ENCODE results near the gene ICAM3. TPM values are rescaled to one million over a fixed set of nuclear protein-coding genes. Genes with fewer than 3 reads are reported as not detected.
"Not testable (repeated sequence)": the region's sequence is repeated elsewhere in the genome, so short reads cannot be mapped to it uniquely, and the experiment has no call there.

ICAM3 gene, protein sequence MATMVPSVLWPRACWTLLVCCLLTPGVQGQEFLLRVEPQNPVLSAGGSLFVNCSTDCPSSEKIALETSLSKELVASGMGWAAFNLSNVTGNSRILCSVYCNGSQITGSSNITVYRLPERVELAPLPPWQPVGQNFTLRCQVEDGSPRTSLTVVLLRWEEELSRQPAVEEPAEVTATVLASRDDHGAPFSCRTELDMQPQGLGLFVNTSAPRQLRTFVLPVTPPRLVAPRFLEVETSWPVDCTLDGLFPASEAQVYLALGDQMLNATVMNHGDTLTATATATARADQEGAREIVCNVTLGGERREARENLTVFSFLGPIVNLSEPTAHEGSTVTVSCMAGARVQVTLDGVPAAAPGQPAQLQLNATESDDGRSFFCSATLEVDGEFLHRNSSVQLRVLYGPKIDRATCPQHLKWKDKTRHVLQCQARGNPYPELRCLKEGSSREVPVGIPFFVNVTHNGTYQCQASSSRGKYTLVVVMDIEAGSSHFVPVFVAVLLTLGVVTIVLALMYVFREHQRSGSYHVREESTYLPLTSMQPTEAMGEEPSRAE
- total RNA-seq (100 to 1,000 TPM; 167 to 233 (median 183) TPM), total RNA-seq (50.9 to 207 (median 151) reads per million in 29 experiments)
- 258 TPM for total RNA-seq (2013)

DNA sequence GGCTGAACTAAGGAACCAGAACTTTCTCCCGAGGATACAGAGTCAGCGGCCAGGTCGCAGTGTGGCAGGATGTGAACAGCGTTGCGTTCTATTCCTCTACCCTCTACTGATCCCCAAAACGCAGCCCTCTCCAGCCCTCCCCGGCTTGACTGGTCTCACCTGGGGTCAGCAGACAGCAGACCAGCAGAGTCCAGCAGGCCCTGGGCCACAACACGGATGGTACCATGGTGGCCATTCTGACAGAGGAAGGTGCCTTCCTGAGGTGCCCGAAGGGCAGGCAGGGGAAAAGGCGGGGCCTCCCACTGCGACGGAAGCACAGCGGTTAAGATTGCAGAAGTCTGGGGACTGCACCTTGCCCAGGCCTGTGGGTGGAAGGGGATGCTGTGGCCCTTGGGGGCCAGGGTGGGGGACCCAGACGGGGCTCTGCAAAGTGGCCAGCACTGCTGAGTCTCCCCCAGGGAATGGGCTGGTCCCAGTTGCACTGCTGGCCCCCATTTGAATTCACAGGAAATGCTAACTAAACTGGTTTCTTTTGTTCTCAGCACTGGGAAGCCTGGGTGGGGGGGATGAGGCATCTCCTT, at the start of gene ICAM3:
Gene ICAM3, minus strand, starts transcription at position 245 of the 581 bp plus-strand sequence. Its CDS starts 10 bp downstream, at position 235.
- peak within 1 kb of the TSS; percentile 97 to 98 for H3K27ac Mint-ChIP-seq
- CTCF ChIA-PET: no interaction called here
- ATAC-seq (replicated peaks in 1 of 4) (peak; percentile 93 to 96 (median 95)), DNase-seq (peak in 34 of 35 experiments; percentile 32 to 74 (median 48))
- H3K9me3 ChIP-seq: no peaks in the 10 kb centered on the region
- peaks cover 29 to 35% (median 33%) of the 10 kb centered on the region in 3 donors for H3K4me1 Mint-ChIP-seq
- H3K36me3 Mint-ChIP-seq: no peaks in the 10 kb centered on the region
- 2% methylated on average over 13 of the region's 14 CpGs for WGBS (ENCODE audit: insufficient coverage)
- H3K27ac ChIP-seq (ENCODE audit: low read length): peak within 1 kb of the TSS; percentile 76
- no peaks in the 10 kb centered on the region for H3K27me3 ChIP-seq (replicated peaks in 1 of 2; ENCODE audit: control insufficient read depth in 2 of 2, extremely low read depth in 1 of 2, insufficient read depth in 2 of 2, low read length in 1 of 2)
- peak within 1 kb of the TSS; percentile 85 to 95 (median 95) for H3K4me3 Mint-ChIP-seq
- POLR2A ChIA-PET: no interaction called here
- no peaks in the 10 kb centered on the region for H3K9me3 Mint-ChIP-seq
- H3K4me3 ChIP-seq (ENCODE audit: control insufficient read depth in 1 of 2, extremely low read depth in 1 of 2, low read length in 1 of 2): peak within 1 kb of the TSS; percentile 84 to 93
- H3K27me3 Mint-ChIP-seq: no peaks in the 10 kb centered on the region
- H3K36me3 ChIP-seq (ENCODE audit: control insufficient read depth in 2 of 2, extremely low read depth in 1 of 2, insufficient read depth in 1 of 2, low read length in 1 of 2): peaks cover 19 to 21% of the 10 kb centered on the region in 2 donors
- H3K4me1 ChIP-seq (ENCODE audit: control insufficient read depth in 1 of 2, extremely low read depth in 1 of 2, insufficient read depth in 2 of 2, low read length in 2 of 2): peaks cover 7 to 57% of the 10 kb centered on the region in 2 experiments

DNA sequence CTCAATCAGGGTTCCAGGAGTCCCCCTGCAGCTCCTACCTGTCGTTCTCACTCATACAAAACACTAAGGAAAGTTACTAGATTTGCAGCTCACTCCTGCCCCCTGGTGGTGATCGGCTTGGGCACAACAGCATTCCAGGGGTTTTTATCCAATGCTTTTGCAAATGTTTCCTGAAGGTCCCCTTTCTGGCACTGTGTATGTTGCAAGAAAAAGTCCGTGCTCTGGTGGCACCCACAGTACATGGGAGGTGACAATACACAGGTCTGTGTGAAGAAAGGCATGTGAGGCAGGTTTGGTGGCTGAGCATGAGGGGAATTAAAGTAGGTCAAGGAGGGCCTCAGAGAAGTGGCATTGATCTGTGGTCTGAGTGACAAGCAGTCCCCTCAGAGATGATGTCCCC, 49.5 kb upstream of the ICAM3 start:
- no peak overlapping the region for H3K4me3 Mint-ChIP-seq

DNA sequence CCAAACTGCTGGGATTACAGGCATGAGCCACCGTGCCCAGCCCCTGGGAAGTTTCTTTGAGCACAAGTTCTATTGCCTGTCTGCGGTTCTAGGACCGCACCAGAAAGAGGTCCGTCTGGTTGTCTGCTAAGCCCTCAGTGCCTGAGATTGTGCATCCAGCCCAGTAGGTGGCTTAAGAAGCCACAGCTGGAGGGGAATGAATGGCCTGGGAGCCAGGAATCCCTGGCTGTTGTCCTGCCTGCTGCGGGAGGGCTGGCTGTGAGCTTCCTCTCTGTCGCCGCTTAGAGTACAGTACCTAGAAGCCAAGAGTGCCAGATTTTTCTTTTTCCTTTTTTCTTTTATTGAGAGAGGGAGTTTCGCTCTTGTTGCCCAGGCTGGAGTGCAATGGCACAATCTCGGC, 45.2 kb upstream of the ICAM3 start:
- Mint-ChIP-seq H3K36me3 (peaks cover under 1% of the 10 kb centered on the region), H3K4me1 (peaks cover 15 to 21% (median 19%) of the 10 kb centered on the region in 3 donors), H3K27ac (no peak overlapping the region), H3K4me3 (no peak overlapping the region), H3K9me3 (no peaks in the 10 kb centered on the region), H3K27me3 (no peaks in the 10 kb centered on the region)
- DNase-seq: no peak
- CTCF ChIA-PET: no interaction called here
- POLR2A ChIA-PET: no interaction called here
- H3K27me3 ChIP-seq (replicated peaks in 1 of 2; ENCODE audit: control insufficient read depth in 2 of 2, extremely low read depth in 1 of 2, insufficient read depth in 2 of 2, low read length in 1 of 2): peaks cover 0 to 3% of the 10 kb centered on the region in 2 experiments
- peaks cover 11 to 13% of the 10 kb centered on the region in 2 experiments for H3K4me1 ChIP-seq (ENCODE audit: control insufficient read depth in 1 of 2, extremely low read depth in 1 of 2, insufficient read depth in 2 of 2, low read length in 2 of 2)
- H3K27ac ChIP-seq (ENCODE audit: low read length): no peak overlapping the region
- WGBS (ENCODE audit: insufficient coverage): 94% methylated on average over 7 of the region's 9 CpGs
- H3K4me3 ChIP-seq (ENCODE audit: control insufficient read depth in 1 of 2, extremely low read depth in 1 of 2, low read length in 1 of 2): no peak overlapping the region
- H3K9me3 ChIP-seq: no peaks in the 10 kb centered on the region
- no peak for ATAC-seq (replicated peaks in 1 of 4)
- no peaks in the 10 kb centered on the region for H3K36me3 ChIP-seq (ENCODE audit: control insufficient read depth in 2 of 2, extremely low read depth in 1 of 2, insufficient read depth in 1 of 2, low read length in 1 of 2)

More for the DNA sequence above, 49.5 kb upstream of the ICAM3 start:
- Histone ChIP-seq H3K4me3 (ENCODE audit: control insufficient read depth in 1 of 2, extremely low read depth in 1 of 2, low read length in 1 of 2) (no peak overlapping the region), H3K36me3 (ENCODE audit: control insufficient read depth in 2 of 2, extremely low read depth in 1 of 2, insufficient read depth in 1 of 2, low read length in 1 of 2) (peaks cover 13 to 30% of the 10 kb centered on the region in 2 donors), H3K27me3 (replicated peaks in 1 of 2; ENCODE audit: control insufficient read depth in 2 of 2, extremely low read depth in 1 of 2, insufficient read depth in 2 of 2, low read length in 1 of 2) (peaks cover 0 to 3% of the 10 kb centered on the region in 2 experiments), H3K27ac (ENCODE audit: low read length) (no peak overlapping the region), H3K9me3 (no peaks in the 10 kb centered on the region), H3K4me1 (ENCODE audit: control insufficient read depth in 1 of 2, extremely low read depth in 1 of 2, insufficient read depth in 2 of 2, low read length in 2 of 2) (no peaks in the 10 kb centered on the region)
- ATAC-seq (replicated peaks in 1 of 4) (peak; percentile 54 to 61 (median 59)), DNase-seq (peak; percentile 37 to 90 (median 76))
- Mint-ChIP-seq H3K4me1 (peaks cover 0 to 5% (median 0%) of the 10 kb centered on the region in 3 donors), H3K36me3 (peaks cover 9% of the 10 kb centered on the region), H3K27me3 (no peaks in the 10 kb centered on the region), H3K9me3 (no peaks in the 10 kb centered on the region), H3K27ac (peak overlapping the region; percentile 49 to 55)
- ChIA-PET CTCF (interaction anchor here (0.6 to 3.6 kb wide), 16 partner anchors 8 to 458 kb away, joined by 3 to 75 read pairs (median 4); partner anchors contain the start of genes ICAM1 (in 2 of the 2) and TYK2 (in 1 of the 2)), POLR2A (no interaction called here)
- WGBS (ENCODE audit: insufficient coverage): 0% methylated on average over 1 of the region's 3 CpGs

DNA sequence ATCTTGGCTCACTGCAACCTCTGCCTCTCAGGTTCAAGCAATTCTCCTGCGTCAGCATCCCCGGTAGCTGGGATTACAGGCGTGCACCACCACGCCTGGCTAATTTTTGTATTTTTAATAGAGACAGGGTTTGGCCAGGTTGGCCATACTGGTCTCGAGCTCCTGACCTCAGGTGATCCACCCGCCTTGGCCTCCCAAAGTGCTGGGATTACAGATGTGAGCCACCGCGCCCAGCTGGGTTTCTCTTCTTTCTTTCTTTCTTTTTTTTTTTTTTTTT, 43.7 kb upstream of the ICAM3 start:
- H3K27me3 ChIP-seq (replicated peaks in 1 of 2; ENCODE audit: control insufficient read depth in 2 of 2, extremely low read depth in 1 of 2, insufficient read depth in 2 of 2, low read length in 1 of 2); H3K27ac Mint-ChIP-seq: not testable (repeated sequence)

DNA sequence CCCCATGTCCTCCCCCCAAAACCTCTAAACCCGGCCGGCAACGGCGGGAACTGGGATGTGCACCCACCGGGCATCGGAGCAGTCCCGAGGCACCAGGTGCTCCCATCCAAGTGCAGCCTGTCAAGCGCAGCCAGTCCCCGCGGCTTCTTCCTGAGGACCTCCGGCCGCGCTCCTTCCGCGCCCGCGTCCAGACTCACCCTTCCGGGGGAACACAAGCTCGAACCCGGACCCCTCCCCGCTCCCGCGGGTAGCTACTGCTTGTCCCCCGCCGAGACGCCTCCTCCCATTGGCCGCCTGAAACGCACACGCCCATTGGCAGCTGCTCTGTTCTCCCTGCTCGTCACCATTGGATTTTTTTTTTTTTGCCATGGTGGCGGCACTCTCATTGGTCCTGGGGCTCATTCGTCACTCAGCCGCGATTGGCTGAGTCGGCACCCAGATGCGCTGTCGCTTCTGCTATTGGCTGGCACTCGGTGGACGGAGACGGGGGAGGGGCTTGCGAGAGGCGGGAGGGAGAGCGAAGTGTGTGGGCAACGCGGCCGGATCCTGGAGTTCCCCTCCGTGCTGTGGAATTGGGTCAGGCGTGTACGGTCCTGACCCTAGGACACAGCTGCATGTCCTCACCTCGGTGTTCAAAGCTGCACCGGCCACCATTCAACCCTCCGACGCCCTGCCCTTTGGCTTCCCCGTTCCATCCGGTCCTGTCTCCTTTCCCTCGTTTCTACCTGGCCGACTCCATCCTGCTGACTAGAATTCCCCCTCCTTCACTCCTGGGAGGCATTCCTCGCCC, 41.1 kb upstream of the ICAM3 start, which contains the start of gene TYK2:
Gene TYK2, minus strand, starts transcription at position 260 of the 790 bp plus-strand sequence. CDS start 2,166 bp downstream, outside the sequence.
- Histone ChIP-seq H3K27ac (ENCODE audit: low read length) (peak within 1 kb of the TSS; percentile 88), H3K27me3 (replicated peaks in 1 of 2; ENCODE audit: control insufficient read depth in 2 of 2, extremely low read depth in 1 of 2, insufficient read depth in 2 of 2, low read length in 1 of 2) (peaks cover 0 to 3% of the 10 kb centered on the region in 2 experiments), H3K36me3 (ENCODE audit: control insufficient read depth in 2 of 2, extremely low read depth in 1 of 2, insufficient read depth in 1 of 2, low read length in 1 of 2) (peaks cover 0 to 12% of the 10 kb centered on the region in 2 donors), H3K9me3 (no peaks in the 10 kb centered on the region), H3K4me1 (ENCODE audit: control insufficient read depth in 1 of 2, extremely low read depth in 1 of 2, insufficient read depth in 2 of 2, low read length in 2 of 2) (peaks cover 13 to 28% of the 10 kb centered on the region in 2 experiments), H3K4me3 (ENCODE audit: control insufficient read depth in 1 of 2, extremely low read depth in 1 of 2, low read length in 1 of 2) (peak within 1 kb of the TSS; percentile 95 to 97)
- DNase-seq (peak; percentile 88 to 98 (median 93)), ATAC-seq (replicated peaks in 1 of 4) (peak; percentile 94 to 97 (median 96))
- Mint-ChIP-seq H3K4me3 (peak within 1 kb of the TSS; percentile 85 to 95 (median 94)), H3K36me3 (peaks cover 12% of the 10 kb centered on the region), H3K27me3 (no peaks in the 10 kb centered on the region), H3K27ac (peak within 1 kb of the TSS; percentile 84 to 87), H3K9me3 (no peaks in the 10 kb centered on the region), H3K4me1 (peaks cover 22 to 26% (median 25%) of the 10 kb centered on the region in 3 donors)
- under 1% methylated on average over 57 of the region's 58 CpGs for WGBS (ENCODE audit: insufficient coverage)
- CTCF ChIA-PET: interaction anchor here in 1 of 2 donors (0.6 to 1.8 kb wide), 13 partner anchors 8 to 185 kb away, joined by 3 to 13 read pairs (median 4); partner anchors contain the start of genes ICAM1 and ICAM5
- POLR2A ChIA-PET: interaction anchor here in 1 of 2 donors (1.0 kb wide), 1 partner anchor 92 kb away, joined by 5 read pairs; no protein-coding TSS in a partner anchor

More for the DNA sequence above, 43.7 kb upstream of the ICAM3 start:
- ChIA-PET POLR2A (interaction anchor here in 1 of 2 donors (0.7 kb wide), 1 partner anchor 39 kb away, joined by 4 read pairs; no protein-coding TSS in a partner anchor), CTCF (interaction anchor here (0.6 to 0.7 kb wide), 4 partner anchors 116 to 356 kb away, joined by 4 to 10 read pairs (median 8); no protein-coding TSS in a partner anchor)
- H3K9me3 Mint-ChIP-seq; H3K4me3 ChIP-seq (ENCODE audit: control insufficient read depth in 1 of 2, extremely low read depth in 1 of 2, low read length in 1 of 2); H3K9me3 ChIP-seq; H3K36me3 ChIP-seq (ENCODE audit: control insufficient read depth in 2 of 2, extremely low read depth in 1 of 2, insufficient read depth in 1 of 2, low read length in 1 of 2); H3K36me3 Mint-ChIP-seq; H3K27me3 Mint-ChIP-seq; H3K27ac ChIP-seq (ENCODE audit: low read length); DNase-seq; ATAC-seq (replicated peaks in 1 of 4): not testable (repeated sequence)
- H3K4me1 Mint-ChIP-seq: peaks cover 22 to 26% (median 23%) of the 10 kb centered on the region in 3 donors
- peaks cover 13 to 26% of the 10 kb centered on the region in 2 experiments for H3K4me1 ChIP-seq (ENCODE audit: control insufficient read depth in 1 of 2, extremely low read depth in 1 of 2, insufficient read depth in 2 of 2, low read length in 2 of 2)
- peak overlapping the region in 1 of 3 donors; percentile 39 for H3K4me3 Mint-ChIP-seq
- WGBS (ENCODE audit: insufficient coverage): 100% methylated on average over 1 of the region's 8 CpGs

Measured in T-cell (primary cell).